A549 (cell line): Measurements from ENCODE around the gene USP34. TPM values are rescaled to one million over a fixed set of nuclear protein-coding genes. Genes with fewer than 3 reads are reported as not detected.
A peak's percentile ranks its signal among the peaks of the same experiment; 100 is the strongest.

Experiments
- ATAC-seq, 2 experiments: fragments of 200-7000 bp in 1 of 2; fragments of >200 bp in 1 of 2; cut with Nextera tagmentation in 1 of 2; cut with Tn5 transposase in 1 of 2; 3 replicates each; pipeline versions ENCODE4 v1.8.0 to v1.9.1; 2018 to 2020; ENCODE audit warnings: mild to moderate bottlenecking in 1 of 2, moderate library complexity in 1 of 2
- CTCF ChIA-PET: fragments of 300-600 bp; sonication (Branson Sonifier 250); formaldehyde crosslinking; extraction: SDS; loops from one replicate; lab custom pipeline; 2021; ENCODE audit warnings: antibody characterized with exemption, inconsistent platforms; lab: Yijun Ruan, JAX
- POLR2A ChIA-PET: fragments of 350-600 bp; formaldehyde crosslinking; extraction: SDS; loops from one replicate; lab custom pipeline; 2021; ENCODE audit warnings: antibody characterized with exemption, inconsistent platforms; lab: Yijun Ruan, JAX
- DNase-seq, 2 experiments: peaks; one replicate each; pipeline versions ENCODE4 v3.0.0 to v3.0.0-alpha.2; 2011 to 2016; ENCODE audit warnings: low read depth in 1 of 2, low spot score in 1 of 2
- FAIRE-seq: peaks from 2 replicates; lab custom pipeline; 2011; peaks lifted over from hg19 to GRCh38; lab: Jason Lieb, UNC
- H3K27ac ChIP-seq, 2 experiments: fragments of >200 bp; sonication (Bioruptor Twin); formaldehyde crosslinking; 3 replicates each; pipeline ENCODE4 v1.5.1; 2016 to 2017
- H3K4me1 ChIP-seq: fragments of >200 bp; sonication (Bioruptor Twin); formaldehyde crosslinking; 3 replicates; pipeline ENCODE4 v1.6.1; 2016
- H3K4me2 ChIP-seq: fragments of >200 bp; sonication (Bioruptor Twin); formaldehyde crosslinking; 3 replicates; pipeline ENCODE4 v1.6.1; 2016
- H3K4me3 ChIP-seq: fragments of >200 bp; sonication (Bioruptor Twin); formaldehyde crosslinking; 3 replicates; pipeline ENCODE4 v1.5.1; 2016
- H3K9me3 ChIP-seq: fragments of >200 bp; sonication (Bioruptor Twin); formaldehyde crosslinking; 3 replicates; pipeline ENCODE4 v1.6.1; 2016
- BHLHE40 ChIP-seq: IDR thresholded peaks from 2 replicates; pipeline ENCODE4 v1.6.1; 2012; ENCODE audit warnings: low read depth, low read length, inconsistent platforms
- CHD2 ChIP-seq: fragments of 150-350 bp; IDR thresholded peaks from 2 replicates; pipeline ENCODE4 v1.6.1; 2014; ENCODE audit warnings: low read length; ENCODE audit not compliant: partially characterized antibody
- FOSB ChIP-seq: fragments of 250-450 bp; sonication (Bioruptor Pico); IDR thresholded peaks from 2 replicates; pipeline ENCODE4 v1.5.0; 2020; ENCODE audit warnings: mild to moderate bottlenecking, moderate library complexity
- FOSL2 ChIP-seq, 2 experiments: fragments of 450-650 bp in 1 of 2; fragments of >200 bp in 1 of 2; sonication (Bioruptor Twin) in 1 of 2; formaldehyde crosslinking; IDR thresholded peaks; 2 replicates each; pipeline versions ENCODE4 v1.5.0 to v1.6.1; 2016 to 2020; ENCODE audit warnings: mild to moderate bottlenecking in 1 of 2, moderate library complexity in 1 of 2
- GATA3 ChIP-seq: IDR thresholded peaks from 2 replicates; pipeline ENCODE4 v1.6.1; 2012; ENCODE audit warnings: borderline replicate concordance
- HOXB5 ChIP-seq: fragments of 250-450 bp; sonication (Bioruptor Pico); IDR thresholded peaks from 2 replicates; pipeline ENCODE4 v1.5.0; 2020; ENCODE audit warnings: mild to moderate bottlenecking, moderate library complexity
- NPAS2 ChIP-seq: fragments of 250-450 bp; sonication (Bioruptor Pico); IDR thresholded peaks from 2 replicates; pipeline ENCODE4 v1.8.0; 2022; ENCODE audit warnings: mild to moderate bottlenecking, moderate library complexity, borderline replicate concordance
- NR3C1 ChIP-seq: fragments of >200 bp; sonication (Bioruptor Twin); formaldehyde crosslinking; IDR thresholded peaks from 3 replicates; pipeline ENCODE4 v1.6.1; 2017
- PHF8 ChIP-seq: fragments of 200-600 bp; sonication (generic); IDR thresholded peaks from 2 replicates; pipeline ENCODE4 v1.6.1; 2016; ENCODE audit warnings: low read depth, mild to moderate bottlenecking, antibody characterized with exemption, moderate library complexity, borderline replicate concordance
- POLR2AphosphoS2 ChIP-seq: conservative IDR thresholded peaks from 2 replicates; pipeline ENCODE4 v1.6.1; 2012; ENCODE audit warnings: low read length, improper control_type of control experiment, inconsistent platforms
- RARB ChIP-seq: fragments of 250-450 bp; sonication (Bioruptor Pico); IDR thresholded peaks from 2 replicates; pipeline ENCODE4 v1.8.0; 2021; ENCODE audit warnings: mild to moderate bottlenecking, moderate library complexity
- RNF2 ChIP-seq: fragments of 200-600 bp; sonication (generic); IDR thresholded peaks from 2 replicates; pipeline ENCODE4 v1.6.1; 2016; ENCODE audit warnings: low read depth, mild to moderate bottlenecking, antibody characterized with exemption, moderate library complexity, borderline replicate concordance
- ZNF302 ChIP-seq: fragments of 250-450 bp; sonication (Bioruptor Pico); IDR thresholded peaks from 2 replicates; pipeline ENCODE4 v1.9.0; 2021; ENCODE audit warnings: inconsistent platforms, mild to moderate bottlenecking, moderate library complexity
- WGBS: methylation state at CpG from one replicate; pipeline ENCODE4 v1.1.6; 2017; ENCODE audit errors: missing lambda C conversion rate; 5-methylcytosine and 5-hydroxymethylcytosine counted together
- polyA plus RNA-seq, 4 experiments: library from polyadenylated mRNA; depleted of rRNA in 3 of 4; stranded (reverse); fragments of >200 nt; fragmentation: RNase III in 1 of 4; extraction: RNeasy Plus Mini Kit Qiagen cat#74134 plus additional on column Dnase treatment in 1 of 4; gene quantifications; 2 replicates in 3 of 4; 3 replicates in 1 of 4; pipeline ENCODE4 v1.2.3, GENCODE V29; 2011 to 2017
- TF ChIP-seq, protein P1 (sequence below): fragments of 150-350 bp; IDR thresholded peaks from 2 replicates; pipeline ENCODE4 v1.6.1; 2014; ENCODE audit warnings: low read depth, mild to moderate bottlenecking, low read length
- TF ChIP-seq, protein P2 (sequence below): fragments of >200 bp; sonication (Bioruptor Twin); formaldehyde crosslinking; IDR thresholded peaks from 3 replicates; pipeline ENCODE4 v1.6.1; 2016
- TF ChIP-seq, protein P3 (sequence below): fragments of >200 bp; sonication (Bioruptor Twin); formaldehyde crosslinking; IDR thresholded peaks from 2 replicates; pipeline ENCODE4 v1.6.1; 2016
- TF ChIP-seq, protein P4 (sequence below): fragments of 250-450 bp; sonication (Bioruptor Pico); IDR thresholded peaks from 2 replicates; pipeline ENCODE4 v1.5.0; 2021; ENCODE audit warnings: mild to moderate bottlenecking, moderate library complexity, borderline replicate concordance
- TF ChIP-seq, protein P5 (sequence below): fragments of 200-600 bp; sonication (generic); IDR thresholded peaks from 2 replicates; pipeline ENCODE4 v1.6.1; 2016; ENCODE audit warnings: antibody characterized with exemption, mild to moderate bottlenecking, moderate library complexity
- TF ChIP-seq, protein P6 (sequence below): IDR thresholded peaks from 2 replicates; pipeline ENCODE4 v1.6.1; 2012
- TF ChIP-seq, protein P7 (sequence below): fragments of >200 bp; sonication (Bioruptor Twin); formaldehyde crosslinking; IDR thresholded peaks from 3 replicates; pipeline ENCODE4 v1.5.1; 2016

Gene USP34
- polyA plus RNA-seq, 2 of the 4 experiments (the other 2 are of a cell fraction), result 47.7 to 132 TPM

DNA sequence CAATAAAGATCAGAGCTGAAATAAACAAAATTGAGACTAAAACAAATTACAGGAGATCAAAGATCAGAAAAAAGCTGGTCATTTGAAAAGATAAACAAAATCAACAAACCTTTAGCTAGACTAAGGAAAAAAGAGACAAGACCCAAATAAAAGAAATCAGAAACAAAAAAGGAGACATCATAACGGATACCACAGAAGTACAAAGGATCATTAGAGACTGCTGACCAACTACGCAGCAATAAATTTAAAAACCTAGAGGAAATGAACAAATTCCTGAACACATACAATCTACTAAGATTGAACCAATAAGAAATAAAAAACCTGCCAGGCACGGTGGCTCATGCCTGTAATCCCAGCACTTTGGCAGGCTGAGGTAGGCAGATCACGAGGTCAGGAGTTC is 33.7 kb downstream of the USP34 start:
- Histone ChIP-seq H3K4me1 (peaks cover 52% of the 10 kb centered on the region), H3K9me3 (no peaks in the 10 kb centered on the region), H3K4me2 (no peak overlapping the region; the same call in 2 of the 3 replicates), H3K27ac (no peak overlapping the region), H3K4me3 (no peak overlapping the region)
- 77% methylated on average over 4 of the region's 4 CpGs for WGBS
- DNase-seq, result no peak
- no peak for ATAC-seq
- no peak for FAIRE-seq
- CTCF ChIA-PET, result interaction anchor here (0.6 to 2.7 kb wide), 2 partner anchors 11 to 25 kb away, joined by 3 to 14 read pairs; no protein-coding TSS in a partner anchor
- TF ChIP-seq RARB (CRISPR knock-in tag) (no peak), FOSL2 (IDR thresholded peaks at IDR 0.05) (no peak), FOSL2 (CRISPR knock-in tag; IDR thresholded peaks at IDR 0.05) (no peak), POLR2AphosphoS2 (no peak)
- TF ChIP-seq, protein P1, sequence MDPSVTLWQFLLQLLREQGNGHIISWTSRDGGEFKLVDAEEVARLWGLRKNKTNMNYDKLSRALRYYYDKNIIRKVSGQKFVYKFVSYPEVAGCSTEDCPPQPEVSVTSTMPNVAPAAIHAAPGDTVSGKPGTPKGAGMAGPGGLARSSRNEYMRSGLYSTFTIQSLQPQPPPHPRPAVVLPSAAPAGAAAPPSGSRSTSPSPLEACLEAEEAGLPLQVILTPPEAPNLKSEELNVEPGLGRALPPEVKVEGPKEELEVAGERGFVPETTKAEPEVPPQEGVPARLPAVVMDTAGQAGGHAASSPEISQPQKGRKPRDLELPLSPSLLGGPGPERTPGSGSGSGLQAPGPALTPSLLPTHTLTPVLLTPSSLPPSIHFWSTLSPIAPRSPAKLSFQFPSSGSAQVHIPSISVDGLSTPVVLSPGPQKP, result no peak
- TF ChIP-seq, protein P2, sequence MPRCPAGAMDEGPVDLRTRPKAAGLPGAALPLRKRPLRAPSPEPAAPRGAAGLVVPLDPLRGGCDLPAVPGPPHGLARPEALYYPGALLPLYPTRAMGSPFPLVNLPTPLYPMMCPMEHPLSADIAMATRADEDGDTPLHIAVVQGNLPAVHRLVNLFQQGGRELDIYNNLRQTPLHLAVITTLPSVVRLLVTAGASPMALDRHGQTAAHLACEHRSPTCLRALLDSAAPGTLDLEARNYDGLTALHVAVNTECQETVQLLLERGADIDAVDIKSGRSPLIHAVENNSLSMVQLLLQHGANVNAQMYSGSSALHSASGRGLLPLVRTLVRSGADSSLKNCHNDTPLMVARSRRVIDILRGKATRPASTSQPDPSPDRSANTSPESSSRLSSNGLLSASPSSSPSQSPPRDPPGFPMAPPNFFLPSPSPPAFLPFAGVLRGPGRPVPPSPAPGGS, result no peak
- TF ChIP-seq, all 56 proteins: peak for 0
- POLR2A ChIA-PET, result no interaction called here

DNA sequence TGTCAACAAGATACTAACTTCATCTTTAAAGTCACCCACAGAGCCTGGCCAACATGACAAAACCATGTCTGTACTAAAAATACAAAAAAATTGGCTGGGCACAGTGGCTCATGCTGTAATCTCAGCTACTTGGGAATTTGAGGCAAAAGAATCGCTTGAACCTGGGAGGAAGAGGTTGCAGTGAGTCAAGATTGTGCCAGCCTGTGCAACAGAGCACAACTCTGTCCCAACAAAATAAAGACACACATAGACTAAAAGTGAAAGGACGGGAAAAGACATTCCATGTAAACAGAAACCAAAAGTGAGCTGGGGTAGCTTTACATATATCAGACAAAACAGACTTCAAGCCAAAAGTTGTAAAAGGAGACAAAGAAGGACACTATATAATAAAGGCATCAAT is 34.8 kb downstream of the USP34 start:
- no peak for ATAC-seq
- no peak for FAIRE-seq
- peak overlapping the region; percentile 4; the same call in 2 of the 3 replicates for H3K4me2 ChIP-seq
- no peak for TF ChIP-seq ZNF302
- TF ChIP-seq HOXB5 (CRISPR knock-in tag), result no peak
- TF ChIP-seq, protein P3, sequence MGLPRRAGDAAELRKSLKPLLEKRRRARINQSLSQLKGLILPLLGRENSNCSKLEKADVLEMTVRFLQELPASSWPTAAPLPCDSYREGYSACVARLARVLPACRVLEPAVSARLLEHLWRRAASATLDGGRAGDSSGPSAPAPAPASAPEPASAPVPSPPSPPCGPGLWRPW, result no peak
- TF ChIP-seq, protein P4, sequence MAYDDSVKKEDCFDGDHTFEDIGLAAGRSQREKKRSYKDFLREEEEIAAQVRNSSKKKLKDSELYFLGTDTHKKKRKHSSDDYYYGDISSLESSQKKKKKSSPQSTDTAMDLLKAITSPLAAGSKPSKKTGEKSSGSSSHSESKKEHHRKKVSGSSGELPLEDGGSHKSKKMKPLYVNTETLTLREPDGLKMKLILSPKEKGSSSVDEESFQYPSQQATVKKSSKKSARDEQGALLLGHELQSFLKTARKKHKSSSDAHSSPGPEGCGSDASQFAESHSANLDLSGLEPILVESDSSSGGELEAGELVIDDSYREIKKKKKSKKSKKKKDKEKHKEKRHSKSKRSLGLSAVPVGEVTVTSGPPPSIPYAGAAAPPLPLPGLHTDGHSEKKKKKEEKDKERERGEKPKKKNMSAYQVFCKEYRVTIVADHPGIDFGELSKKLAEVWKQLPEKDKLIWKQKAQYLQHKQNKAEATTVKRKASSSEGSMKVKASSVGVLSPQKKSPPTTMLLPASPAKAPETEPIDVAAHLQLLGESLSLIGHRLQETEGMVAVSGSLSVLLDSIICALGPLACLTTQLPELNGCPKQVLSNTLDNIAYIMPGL (CRISPR knock-in tag), result no peak
- no peak for TF ChIP-seq NPAS2 (CRISPR knock-in tag)
- TF ChIP-seq, protein P5, sequence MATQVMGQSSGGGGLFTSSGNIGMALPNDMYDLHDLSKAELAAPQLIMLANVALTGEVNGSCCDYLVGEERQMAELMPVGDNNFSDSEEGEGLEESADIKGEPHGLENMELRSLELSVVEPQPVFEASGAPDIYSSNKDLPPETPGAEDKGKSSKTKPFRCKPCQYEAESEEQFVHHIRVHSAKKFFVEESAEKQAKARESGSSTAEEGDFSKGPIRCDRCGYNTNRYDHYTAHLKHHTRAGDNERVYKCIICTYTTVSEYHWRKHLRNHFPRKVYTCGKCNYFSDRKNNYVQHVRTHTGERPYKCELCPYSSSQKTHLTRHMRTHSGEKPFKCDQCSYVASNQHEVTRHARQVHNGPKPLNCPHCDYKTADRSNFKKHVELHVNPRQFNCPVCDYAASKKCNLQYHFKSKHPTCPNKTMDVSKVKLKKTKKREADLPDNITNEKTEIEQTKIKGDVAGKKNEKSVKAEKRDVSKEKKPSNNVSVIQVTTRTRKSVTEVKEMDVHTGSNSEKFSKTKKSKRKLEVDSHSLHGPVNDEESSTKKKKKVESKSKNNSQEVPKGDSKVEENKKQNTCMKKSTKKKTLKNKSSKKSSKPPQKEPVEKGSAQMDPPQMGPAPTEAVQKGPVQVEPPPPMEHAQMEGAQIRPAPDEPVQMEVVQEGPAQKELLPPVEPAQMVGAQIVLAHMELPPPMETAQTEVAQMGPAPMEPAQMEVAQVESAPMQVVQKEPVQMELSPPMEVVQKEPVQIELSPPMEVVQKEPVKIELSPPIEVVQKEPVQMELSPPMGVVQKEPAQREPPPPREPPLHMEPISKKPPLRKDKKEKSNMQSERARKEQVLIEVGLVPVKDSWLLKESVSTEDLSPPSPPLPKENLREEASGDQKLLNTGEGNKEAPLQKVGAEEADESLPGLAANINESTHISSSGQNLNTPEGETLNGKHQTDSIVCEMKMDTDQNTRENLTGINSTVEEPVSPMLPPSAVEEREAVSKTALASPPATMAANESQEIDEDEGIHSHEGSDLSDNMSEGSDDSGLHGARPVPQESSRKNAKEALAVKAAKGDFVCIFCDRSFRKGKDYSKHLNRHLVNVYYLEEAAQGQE, result no peak
- no peak for TF ChIP-seq BHLHE40
- TF ChIP-seq, protein P6, sequence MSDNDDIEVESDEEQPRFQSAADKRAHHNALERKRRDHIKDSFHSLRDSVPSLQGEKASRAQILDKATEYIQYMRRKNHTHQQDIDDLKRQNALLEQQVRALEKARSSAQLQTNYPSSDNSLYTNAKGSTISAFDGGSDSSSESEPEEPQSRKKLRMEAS, result no peak
- TF ChIP-seq, protein P7, sequence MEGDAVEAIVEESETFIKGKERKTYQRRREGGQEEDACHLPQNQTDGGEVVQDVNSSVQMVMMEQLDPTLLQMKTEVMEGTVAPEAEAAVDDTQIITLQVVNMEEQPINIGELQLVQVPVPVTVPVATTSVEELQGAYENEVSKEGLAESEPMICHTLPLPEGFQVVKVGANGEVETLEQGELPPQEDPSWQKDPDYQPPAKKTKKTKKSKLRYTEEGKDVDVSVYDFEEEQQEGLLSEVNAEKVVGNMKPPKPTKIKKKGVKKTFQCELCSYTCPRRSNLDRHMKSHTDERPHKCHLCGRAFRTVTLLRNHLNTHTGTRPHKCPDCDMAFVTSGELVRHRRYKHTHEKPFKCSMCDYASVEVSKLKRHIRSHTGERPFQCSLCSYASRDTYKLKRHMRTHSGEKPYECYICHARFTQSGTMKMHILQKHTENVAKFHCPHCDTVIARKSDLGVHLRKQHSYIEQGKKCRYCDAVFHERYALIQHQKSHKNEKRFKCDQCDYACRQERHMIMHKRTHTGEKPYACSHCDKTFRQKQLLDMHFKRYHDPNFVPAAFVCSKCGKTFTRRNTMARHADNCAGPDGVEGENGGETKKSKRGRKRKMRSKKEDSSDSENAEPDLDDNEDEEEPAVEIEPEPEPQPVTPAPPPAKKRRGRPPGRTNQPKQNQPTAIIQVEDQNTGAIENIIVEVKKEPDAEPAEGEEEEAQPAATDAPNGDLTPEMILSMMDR, result no peak
- TF ChIP-seq FOSL2 (IDR thresholded peaks at IDR 0.05), result no peak
- TF ChIP-seq FOSL2 (CRISPR knock-in tag; IDR thresholded peaks at IDR 0.05), result no peak
- no peak for TF ChIP-seq FOSB (CRISPR knock-in tag)
- TF ChIP-seq CHD2, result no peak
- no peak for TF ChIP-seq RNF2
- no peak for TF ChIP-seq GATA3
- TF ChIP-seq PHF8, result no peak
- TF ChIP-seq NR3C1, result no peak
- DNase-seq, result no peak
- CTCF ChIA-PET, result interaction anchor here (0.5 to 2.7 kb wide), 2 partner anchors 10 to 435 kb away, joined by 3 to 14 read pairs; no protein-coding TSS in a partner anchor
- 90% methylated on average over 2 of the region's 2 CpGs for WGBS
- peaks cover 46% of the 10 kb centered on the region for H3K4me1 ChIP-seq
- no peak overlapping the region for H3K4me3 ChIP-seq
- H3K27ac ChIP-seq, result no peak overlapping the region
- H3K9me3 ChIP-seq, result no peaks in the 10 kb centered on the region
- POLR2A ChIA-PET, result no interaction called here
